ENCODE data around the gene ASTN2.

Gene ASTN2

DNA sequence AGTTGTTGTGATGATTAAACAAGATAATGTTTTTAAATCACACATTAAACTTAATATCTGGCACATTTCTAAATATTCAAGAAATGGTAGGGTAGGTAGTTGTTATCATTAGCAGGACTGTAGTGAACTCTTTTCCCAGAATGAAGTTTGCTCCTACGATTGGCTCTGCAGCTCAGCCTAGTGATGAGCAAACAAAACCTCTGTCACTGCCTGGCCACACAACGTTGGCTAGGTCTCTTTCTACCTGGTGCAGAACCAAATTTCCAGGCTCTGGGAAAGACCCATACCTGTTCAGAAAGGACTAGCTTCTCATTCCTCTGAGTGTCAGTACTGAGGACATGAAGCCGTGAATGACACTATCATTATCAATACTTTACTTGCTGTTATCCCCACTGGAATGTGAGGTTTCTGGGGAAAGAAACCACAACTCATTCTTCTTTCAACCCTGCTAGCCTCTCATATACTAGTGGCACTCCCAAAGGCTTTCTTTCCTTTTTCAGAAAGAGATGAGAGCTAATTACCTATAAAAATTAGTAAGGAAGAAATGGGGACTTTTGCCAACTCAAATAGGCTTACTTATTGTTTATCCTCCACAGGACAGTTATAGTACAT lies 947.0 kb downstream of the ASTN2 start:
- Histone ChIP-seq H3K9ac (ENCODE audit: low read length) (no peak overlapping the region), H3K27me3 (ENCODE audit: insufficient read depth, low read length) (no peaks in the 10 kb centered on the region), H2AFZ (ENCODE audit: low read length) (no peak overlapping the region), H3K4me1 (ENCODE audit: insufficient read depth, low read length, severe bottlenecking) (no peaks in the 10 kb centered on the region), H3K4me2 (ENCODE audit: low read length) (no peak overlapping the region), H4K20me1 (ENCODE audit: insufficient read depth, low read length) (no peaks in the 10 kb centered on the region), H3K27ac (ENCODE audit: low read depth, low read length, poor library complexity, severe bottlenecking) (no peak overlapping the region), H3K36me3 (ENCODE audit: insufficient read depth, low read length) (no peaks in the 10 kb centered on the region), H3K9me2 (ENCODE audit: low read depth, low read length) (no peaks in the 10 kb centered on the region), H3F3A (ENCODE audit: insufficient read depth, low read length) (no peaks in the 10 kb centered on the region), H3K9me3 (ENCODE audit: low read length) (no peaks in the 10 kb centered on the region), H3K4me3 (ENCODE audit: low read depth, low read length, poor library complexity, severe bottlenecking) (no peak overlapping the region), H3K79me2 (ENCODE audit: insufficient read depth, low read length) (no peaks in the 10 kb centered on the region)
- no peak for TF ChIP-seq EZH2 (IDR thresholded peaks at IDR 0.05; ENCODE audit: borderline replicate concordance, low read length)
- TF ChIP-seq, protein P1, sequence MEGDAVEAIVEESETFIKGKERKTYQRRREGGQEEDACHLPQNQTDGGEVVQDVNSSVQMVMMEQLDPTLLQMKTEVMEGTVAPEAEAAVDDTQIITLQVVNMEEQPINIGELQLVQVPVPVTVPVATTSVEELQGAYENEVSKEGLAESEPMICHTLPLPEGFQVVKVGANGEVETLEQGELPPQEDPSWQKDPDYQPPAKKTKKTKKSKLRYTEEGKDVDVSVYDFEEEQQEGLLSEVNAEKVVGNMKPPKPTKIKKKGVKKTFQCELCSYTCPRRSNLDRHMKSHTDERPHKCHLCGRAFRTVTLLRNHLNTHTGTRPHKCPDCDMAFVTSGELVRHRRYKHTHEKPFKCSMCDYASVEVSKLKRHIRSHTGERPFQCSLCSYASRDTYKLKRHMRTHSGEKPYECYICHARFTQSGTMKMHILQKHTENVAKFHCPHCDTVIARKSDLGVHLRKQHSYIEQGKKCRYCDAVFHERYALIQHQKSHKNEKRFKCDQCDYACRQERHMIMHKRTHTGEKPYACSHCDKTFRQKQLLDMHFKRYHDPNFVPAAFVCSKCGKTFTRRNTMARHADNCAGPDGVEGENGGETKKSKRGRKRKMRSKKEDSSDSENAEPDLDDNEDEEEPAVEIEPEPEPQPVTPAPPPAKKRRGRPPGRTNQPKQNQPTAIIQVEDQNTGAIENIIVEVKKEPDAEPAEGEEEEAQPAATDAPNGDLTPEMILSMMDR (IDR thresholded peaks at IDR 0.05; ENCODE audit: low read length), result no peak

DNA sequence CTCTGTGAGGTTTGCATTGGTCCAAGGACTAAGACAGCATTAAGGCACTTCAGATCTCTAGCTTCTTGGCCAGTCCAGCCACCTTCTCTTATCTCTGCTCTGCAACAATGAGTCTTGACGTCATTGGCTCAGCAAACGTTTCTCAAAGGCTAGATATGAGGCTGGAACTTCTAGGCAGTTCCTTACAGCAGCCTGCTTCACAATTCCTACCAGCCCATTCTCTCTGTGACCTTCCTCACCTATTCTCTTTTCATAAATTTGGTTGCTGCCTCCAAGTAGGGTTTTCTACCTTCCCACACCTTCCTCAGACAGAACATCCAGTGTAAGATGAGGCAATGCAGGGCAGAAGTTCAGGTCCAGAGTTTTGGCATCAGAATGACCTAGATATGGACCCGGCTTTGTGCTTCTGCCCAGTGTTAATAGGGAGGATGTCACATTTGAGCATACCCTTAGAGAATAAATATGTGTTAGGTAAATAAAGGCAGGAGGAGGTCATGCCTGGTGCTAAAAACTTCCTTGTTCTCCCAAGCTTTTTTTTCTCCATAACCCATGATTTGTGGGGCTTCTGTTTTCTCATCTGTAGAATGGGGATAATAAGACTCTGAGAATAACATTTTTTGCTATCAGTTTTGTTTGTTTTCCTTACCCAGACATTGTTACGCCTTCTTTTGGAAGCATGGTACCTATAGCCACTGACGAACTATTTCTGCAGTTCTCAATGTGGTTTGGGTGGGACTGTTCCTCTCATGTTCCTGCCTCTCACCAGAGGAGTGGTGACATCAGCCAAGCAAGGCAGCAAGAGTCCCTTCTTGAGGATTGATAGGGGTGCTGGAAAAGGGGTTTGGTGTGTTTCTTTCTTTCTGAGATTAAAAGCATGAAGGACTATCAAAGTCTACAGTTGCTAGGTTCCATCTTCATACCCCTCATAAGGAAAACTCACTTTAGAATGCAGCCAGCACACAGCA lies 948.3 kb downstream of the ASTN2 start:
- no peak overlapping the region for H3K4me2 ChIP-seq (ENCODE audit: low read length)
- H3K9me2 ChIP-seq (ENCODE audit: low read depth, low read length), result no peaks in the 10 kb centered on the region
- H3K27me3 ChIP-seq (ENCODE audit: insufficient read depth, low read length), result no peaks in the 10 kb centered on the region
- no peaks in the 10 kb centered on the region for H3F3A ChIP-seq (ENCODE audit: insufficient read depth, low read length)
- no peaks in the 10 kb centered on the region for H3K4me1 ChIP-seq (ENCODE audit: insufficient read depth, low read length, severe bottlenecking)
- no peak overlapping the region for H3K4me3 ChIP-seq (ENCODE audit: low read depth, low read length, poor library complexity, severe bottlenecking)
- H2AFZ ChIP-seq (ENCODE audit: low read length), result no peak overlapping the region
- TF ChIP-seq EZH2 (IDR thresholded peaks at IDR 0.05; ENCODE audit: borderline replicate concordance, low read length), result no peak
- TF ChIP-seq, protein P1 (IDR thresholded peaks at IDR 0.05; ENCODE audit: low read length), result no peak
- H3K36me3 ChIP-seq (ENCODE audit: insufficient read depth, low read length), result no peaks in the 10 kb centered on the region
- H3K9ac ChIP-seq (ENCODE audit: low read length), result no peak overlapping the region
- no peaks in the 10 kb centered on the region for H3K79me2 ChIP-seq (ENCODE audit: insufficient read depth, low read length)
- no peak overlapping the region for H3K27ac ChIP-seq (ENCODE audit: low read depth, low read length, poor library complexity, severe bottlenecking)
- H3K9me3 ChIP-seq (ENCODE audit: low read length), result no peaks in the 10 kb centered on the region
- no peaks in the 10 kb centered on the region for H4K20me1 ChIP-seq (ENCODE audit: insufficient read depth, low read length)

DNA sequence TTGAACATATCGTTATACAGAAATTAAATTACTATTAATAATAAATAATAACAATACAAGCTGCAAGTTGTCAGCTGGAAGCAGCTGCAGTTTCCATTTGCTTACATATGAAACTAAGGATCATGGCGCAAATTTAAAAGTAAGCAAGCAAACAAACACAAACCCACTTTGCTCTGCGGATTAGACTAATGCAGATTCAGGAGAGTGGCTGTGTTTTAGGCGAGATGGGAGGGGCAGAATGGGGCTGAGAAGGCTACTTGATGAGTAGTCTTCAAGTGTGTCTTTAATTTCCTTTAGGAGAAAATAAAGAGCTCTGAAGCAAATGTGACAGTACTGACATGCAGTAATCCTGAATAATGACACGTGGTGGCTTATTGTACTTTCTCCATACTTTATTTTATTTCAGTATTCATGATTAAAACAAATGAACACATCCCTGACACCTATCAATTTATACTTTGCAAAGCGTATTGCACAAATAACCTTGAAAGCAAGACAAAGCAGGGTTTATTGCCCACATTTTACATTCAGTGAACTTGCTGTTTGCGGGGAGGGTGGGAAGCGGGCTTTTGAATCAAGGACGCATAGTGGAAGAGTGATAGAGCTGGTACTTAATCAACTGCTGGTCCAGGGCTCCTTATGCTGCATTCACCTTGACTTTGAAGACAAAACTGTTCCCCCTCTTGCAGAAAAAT lies 949.1 kb downstream of the ASTN2 start:
- H3K9me2 ChIP-seq (ENCODE audit: low read depth, low read length), result no peaks in the 10 kb centered on the region
- no peak overlapping the region for H3K9ac ChIP-seq (ENCODE audit: low read length)
- H3K9me3 ChIP-seq (ENCODE audit: low read length), result no peaks in the 10 kb centered on the region
- H3K27me3 ChIP-seq (ENCODE audit: insufficient read depth, low read length), result no peaks in the 10 kb centered on the region
- H3K4me2 ChIP-seq (ENCODE audit: low read length), result no peak overlapping the region
- H3K36me3 ChIP-seq (ENCODE audit: insufficient read depth, low read length), result no peaks in the 10 kb centered on the region
- H3K79me2 ChIP-seq (ENCODE audit: insufficient read depth, low read length), result no peaks in the 10 kb centered on the region
- no peaks in the 10 kb centered on the region for H3K4me1 ChIP-seq (ENCODE audit: insufficient read depth, low read length, severe bottlenecking)
- no peak overlapping the region for H2AFZ ChIP-seq (ENCODE audit: low read length)
- TF ChIP-seq, protein P1 (IDR thresholded peaks at IDR 0.05; ENCODE audit: low read length), result no peak
- no peak for TF ChIP-seq EZH2 (IDR thresholded peaks at IDR 0.05; ENCODE audit: borderline replicate concordance, low read length)
- no peak overlapping the region for H3K4me3 ChIP-seq (ENCODE audit: low read depth, low read length, poor library complexity, severe bottlenecking)
- H4K20me1 ChIP-seq (ENCODE audit: insufficient read depth, low read length), result no peaks in the 10 kb centered on the region
- no peaks in the 10 kb centered on the region for H3F3A ChIP-seq (ENCODE audit: insufficient read depth, low read length)
- no peak overlapping the region for H3K27ac ChIP-seq (ENCODE audit: low read depth, low read length, poor library complexity, severe bottlenecking)

All from OCI-LY1 (cell line).